Gastroesophageal sphincter (tissue), 3 donors: ENCODE data around the gene PPFIA1.

Experiments used
- CTCF ChIP-seq, 4 experiments: fragments of 200-600 bp in 2 of 4; fragments of 450-650 bp in 2 of 4; sonication (generic) in 1 of 4; IDR thresholded peaks; one replicate each; pipeline ENCODE4 v1.5.1; 2017 to 2019; ENCODE audit warnings: antibody characterized with exemption in 4 of 4, mild to moderate bottlenecking in 2 of 4, moderate library complexity in 2 of 4
- POLR2A ChIP-seq, 2 donors: fragments of 450-650 bp; IDR thresholded peaks; one replicate each; pipeline ENCODE4 v1.6.1; 2017; ENCODE audit warnings: antibody characterized with exemption in 2 of 2, mild to moderate bottlenecking in 2 of 2, moderate library complexity in 1 of 2
- POLR2AphosphoS5 ChIP-seq: sonication (generic); formaldehyde crosslinking; IDR thresholded peaks from one replicate; pipeline ENCODE4 v1.6.1; 2017; ENCODE audit warnings: antibody characterized with exemption

DNA sequence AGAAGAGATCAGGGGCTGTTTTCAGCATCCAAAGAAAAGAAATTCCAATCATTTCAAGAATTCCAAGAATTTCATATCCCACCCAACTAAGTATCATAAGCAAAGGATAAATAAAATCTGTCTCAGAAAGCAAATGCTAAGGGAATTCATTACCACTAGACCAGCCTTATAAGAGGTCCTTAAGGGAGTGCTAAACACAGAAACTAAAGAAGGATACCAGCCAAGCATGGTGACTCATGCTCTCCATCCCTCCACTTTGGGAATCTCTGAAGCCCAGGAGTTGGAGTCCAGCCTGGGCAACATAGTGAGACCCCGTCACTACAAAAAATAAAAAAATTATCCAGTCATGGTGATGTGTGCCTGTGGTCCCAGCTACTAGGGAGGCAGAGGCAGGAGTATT, 49.6 kb upstream of the PPFIA1 start:
- TF ChIP-seq POLR2A (IDR thresholded peaks at IDR 0.05) (no peak), POLR2AphosphoS5 (no peak), CTCF (IDR thresholded peaks at IDR 0.05) (no peak)
